Neural cell (in vitro differentiated cells): ENCODE measurements around the gene IGIP. TPM values are rescaled to one million over a fixed set of nuclear protein-coding genes. Genes with fewer than 3 reads are reported as not detected.

ENCODE experiments used
- H2AFZ ChIP-seq: fragments of 200-600, 300-800 bp; sonication (generic), shearing (Covaris generic); 2 replicates; pipeline ENCODE4 v1.6.0; 2014; ENCODE audit warnings: low read depth, mild to moderate bottlenecking, antibody characterized with exemption, low read length, moderate library complexity
- H3F3A ChIP-seq: fragments of 200-600 bp; shearing (Covaris generic); 2 replicates; pipeline ENCODE4 v1.6.1; 2016; ENCODE audit warnings: mild to moderate bottlenecking, moderate library complexity, mixed read lengths, antibody characterized with exemption, low read length; ENCODE audit not compliant: insufficient read depth, poor library complexity, severe bottlenecking
- H3K27ac ChIP-seq: fragments of 200-600, 300-800 bp; sonication (generic), shearing (Covaris generic); 2 replicates; pipeline ENCODE4 v1.5.1; 2014; ENCODE audit warnings: mild to moderate bottlenecking, low read length, moderate library complexity
- H3K27me3 ChIP-seq: fragments of 300-800, 200-600 bp; sonication (generic), shearing (Covaris generic); 2 replicates; pipeline ENCODE4 v1.6.0; 2014; ENCODE audit warnings: mild to moderate bottlenecking, low read depth, low read length, moderate library complexity; ENCODE audit not compliant: insufficient read depth
- H3K36me3 ChIP-seq: fragments of 300-800, 200-600 bp; sonication (generic), shearing (Covaris generic); 2 replicates; pipeline ENCODE4 v1.5.1; 2014; ENCODE audit warnings: mild to moderate bottlenecking, antibody characterized with exemption, low read length, moderate library complexity; ENCODE audit not compliant: insufficient read depth
- H3K4me2 ChIP-seq: fragments of 300-800, 200-600 bp; sonication (generic), shearing (Covaris generic); 2 replicates; pipeline ENCODE4 v1.6.0; 2014; ENCODE audit warnings: mild to moderate bottlenecking, low read length
- H3K4me3 ChIP-seq: fragments of 300-800, 200-600 bp; sonication (generic), shearing (Covaris generic); 2 replicates; pipeline ENCODE4 v1.5.1; 2014; ENCODE audit warnings: mild to moderate bottlenecking, low read length, moderate library complexity
- H3K79me2 ChIP-seq: fragments of 200-600 bp; shearing (Covaris generic); replicated peaks from 2 replicates; pipeline ENCODE4 v1.6.0; 2014; ENCODE audit warnings: mild to moderate bottlenecking, low read length, moderate library complexity; ENCODE audit not compliant: insufficient read depth
- H3K9ac ChIP-seq: fragments of 300-800, 200-600 bp; sonication (generic), shearing (Covaris generic); 2 replicates; pipeline ENCODE4 v1.6.1; 2016; ENCODE audit warnings: mild to moderate bottlenecking, low read length, mixed read lengths
- H3K9me2 ChIP-seq: fragments of 200-600 bp; shearing (Covaris generic); 2 replicates; pipeline ENCODE4 v1.6.1; 2016; ENCODE audit warnings: mild to moderate bottlenecking, low read length, mixed read lengths; ENCODE audit not compliant: insufficient read depth
- H3K9me3 ChIP-seq: fragments of 200-600, 300-800 bp; sonication (generic), shearing (Covaris generic); 2 replicates; pipeline ENCODE4 v1.6.1; 2016; ENCODE audit warnings: mild to moderate bottlenecking, mixed run types, low read length, moderate library complexity, mixed read lengths
- H4K20me1 ChIP-seq: fragments of 200-600 bp; shearing (Covaris generic); 2 replicates; pipeline ENCODE4 v1.6.1; 2016; ENCODE audit warnings: mild to moderate bottlenecking, mixed run types; ENCODE audit not compliant: insufficient read depth
- EP300 ChIP-seq: fragments of 450-650 bp; conservative IDR thresholded peaks from 2 replicates; pipeline ENCODE4 v1.6.1; 2014; ENCODE audit warnings: antibody characterized with exemption, mild to moderate bottlenecking, moderate library complexity; ENCODE audit not compliant: poor library complexity, severe bottlenecking
- EZH2 ChIP-seq: fragments of 200-600, 300-800 bp; shearing (Covaris generic), sonication (generic); IDR thresholded peaks from 2 replicates; pipeline ENCODE4 v1.6.1; 2014; ENCODE audit warnings: antibody characterized with exemption, low read length, borderline replicate concordance, mild to moderate bottlenecking; ENCODE audit not compliant: insufficient read depth, poor library complexity, severe bottlenecking
- MXI1 ChIP-seq: fragments of 450-650 bp; conservative IDR thresholded peaks from 2 replicates; pipeline ENCODE4 v1.6.1; 2014; ENCODE audit warnings: antibody characterized with exemption, mild to moderate bottlenecking; ENCODE audit not compliant: poor library complexity, severe bottlenecking
- POLR2AphosphoS5 ChIP-seq: IDR thresholded peaks from 2 replicates; pipeline ENCODE4 v1.6.1; 2012
- RAD21 ChIP-seq: fragments of 450-650 bp; conservative IDR thresholded peaks from 2 replicates; pipeline ENCODE4 v1.6.1; 2014; ENCODE audit warnings: antibody characterized with exemption, mild to moderate bottlenecking, moderate library complexity
- SMC3 ChIP-seq: fragments of 450-650 bp; conservative IDR thresholded peaks from 2 replicates; pipeline ENCODE4 v1.6.1; 2014; ENCODE audit warnings: antibody characterized with exemption, mild to moderate bottlenecking, moderate library complexity; ENCODE audit not compliant: poor library complexity
- TAF1 ChIP-seq: IDR thresholded peaks from 2 replicates; pipeline ENCODE4 v1.6.1; 2012; ENCODE audit warnings: low read depth
- polyA plus RNA-seq: library from polyadenylated mRNA; depleted of rRNA; stranded (reverse); fragments of >200 nt; gene quantifications from 2 replicates; pipeline ENCODE4 v1.2.3, GENCODE V29; 2014
- TF ChIP-seq, protein P1 (sequence below): IDR thresholded peaks from 2 replicates; pipeline ENCODE4 v1.6.1; 2012; ENCODE audit warnings: borderline replicate concordance
- TF ChIP-seq, protein P2 (sequence below): fragments of 450-650 bp; IDR thresholded peaks from 2 replicates; pipeline ENCODE4 v1.5.1; 2014; ENCODE audit warnings: antibody characterized with exemption, mild to moderate bottlenecking, moderate library complexity; ENCODE audit not compliant: poor library complexity, severe bottlenecking

Gene IGIP
- polyA plus RNA-seq, 1 donor from 2014 or later, result 4.4 TPM

DNA sequence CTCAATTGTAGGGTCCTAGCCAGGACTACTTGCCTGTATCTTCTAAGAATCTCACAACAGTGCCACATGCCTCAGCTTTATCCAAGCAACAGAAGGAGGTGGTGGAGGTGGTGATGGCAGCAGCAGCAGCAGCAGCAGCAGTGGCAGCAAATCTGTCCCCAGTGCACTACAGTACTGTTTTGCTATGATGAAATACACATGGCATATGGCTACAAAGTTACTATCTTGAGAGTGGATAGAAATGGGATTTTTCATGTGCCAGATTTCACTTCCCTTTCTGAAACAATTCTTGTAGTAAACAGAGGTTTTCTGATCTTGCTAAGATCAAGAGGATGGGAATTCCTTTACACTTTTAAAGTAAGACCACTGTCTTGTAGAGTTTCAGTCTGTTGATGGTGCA lies 41.2 kb downstream of the IGIP start:
- Histone ChIP-seq H3K27ac (no peak overlapping the region), H3K9me2 (no peaks in the 10 kb centered on the region), H3K79me2 (no peaks in the 10 kb centered on the region), H2AFZ (no peak overlapping the region), H3K4me2 (no peak overlapping the region), H3K4me3 (no peak overlapping the region), H3K9me3 (no peaks in the 10 kb centered on the region), H3K27me3 (no peaks in the 10 kb centered on the region), H3F3A (no peaks in the 10 kb centered on the region), H3K9ac (no peak overlapping the region), H4K20me1 (no peaks in the 10 kb centered on the region), H3K36me3 (no peaks in the 10 kb centered on the region)
- TF ChIP-seq, protein P1, sequence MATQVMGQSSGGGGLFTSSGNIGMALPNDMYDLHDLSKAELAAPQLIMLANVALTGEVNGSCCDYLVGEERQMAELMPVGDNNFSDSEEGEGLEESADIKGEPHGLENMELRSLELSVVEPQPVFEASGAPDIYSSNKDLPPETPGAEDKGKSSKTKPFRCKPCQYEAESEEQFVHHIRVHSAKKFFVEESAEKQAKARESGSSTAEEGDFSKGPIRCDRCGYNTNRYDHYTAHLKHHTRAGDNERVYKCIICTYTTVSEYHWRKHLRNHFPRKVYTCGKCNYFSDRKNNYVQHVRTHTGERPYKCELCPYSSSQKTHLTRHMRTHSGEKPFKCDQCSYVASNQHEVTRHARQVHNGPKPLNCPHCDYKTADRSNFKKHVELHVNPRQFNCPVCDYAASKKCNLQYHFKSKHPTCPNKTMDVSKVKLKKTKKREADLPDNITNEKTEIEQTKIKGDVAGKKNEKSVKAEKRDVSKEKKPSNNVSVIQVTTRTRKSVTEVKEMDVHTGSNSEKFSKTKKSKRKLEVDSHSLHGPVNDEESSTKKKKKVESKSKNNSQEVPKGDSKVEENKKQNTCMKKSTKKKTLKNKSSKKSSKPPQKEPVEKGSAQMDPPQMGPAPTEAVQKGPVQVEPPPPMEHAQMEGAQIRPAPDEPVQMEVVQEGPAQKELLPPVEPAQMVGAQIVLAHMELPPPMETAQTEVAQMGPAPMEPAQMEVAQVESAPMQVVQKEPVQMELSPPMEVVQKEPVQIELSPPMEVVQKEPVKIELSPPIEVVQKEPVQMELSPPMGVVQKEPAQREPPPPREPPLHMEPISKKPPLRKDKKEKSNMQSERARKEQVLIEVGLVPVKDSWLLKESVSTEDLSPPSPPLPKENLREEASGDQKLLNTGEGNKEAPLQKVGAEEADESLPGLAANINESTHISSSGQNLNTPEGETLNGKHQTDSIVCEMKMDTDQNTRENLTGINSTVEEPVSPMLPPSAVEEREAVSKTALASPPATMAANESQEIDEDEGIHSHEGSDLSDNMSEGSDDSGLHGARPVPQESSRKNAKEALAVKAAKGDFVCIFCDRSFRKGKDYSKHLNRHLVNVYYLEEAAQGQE, result no peak
- TF ChIP-seq MXI1, result no peak
- no peak for TF ChIP-seq EP300
- no peak for TF ChIP-seq TAF1
- TF ChIP-seq, protein P2, sequence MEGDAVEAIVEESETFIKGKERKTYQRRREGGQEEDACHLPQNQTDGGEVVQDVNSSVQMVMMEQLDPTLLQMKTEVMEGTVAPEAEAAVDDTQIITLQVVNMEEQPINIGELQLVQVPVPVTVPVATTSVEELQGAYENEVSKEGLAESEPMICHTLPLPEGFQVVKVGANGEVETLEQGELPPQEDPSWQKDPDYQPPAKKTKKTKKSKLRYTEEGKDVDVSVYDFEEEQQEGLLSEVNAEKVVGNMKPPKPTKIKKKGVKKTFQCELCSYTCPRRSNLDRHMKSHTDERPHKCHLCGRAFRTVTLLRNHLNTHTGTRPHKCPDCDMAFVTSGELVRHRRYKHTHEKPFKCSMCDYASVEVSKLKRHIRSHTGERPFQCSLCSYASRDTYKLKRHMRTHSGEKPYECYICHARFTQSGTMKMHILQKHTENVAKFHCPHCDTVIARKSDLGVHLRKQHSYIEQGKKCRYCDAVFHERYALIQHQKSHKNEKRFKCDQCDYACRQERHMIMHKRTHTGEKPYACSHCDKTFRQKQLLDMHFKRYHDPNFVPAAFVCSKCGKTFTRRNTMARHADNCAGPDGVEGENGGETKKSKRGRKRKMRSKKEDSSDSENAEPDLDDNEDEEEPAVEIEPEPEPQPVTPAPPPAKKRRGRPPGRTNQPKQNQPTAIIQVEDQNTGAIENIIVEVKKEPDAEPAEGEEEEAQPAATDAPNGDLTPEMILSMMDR, result no peak
- TF ChIP-seq POLR2AphosphoS5, result no peak
- no peak for TF ChIP-seq SMC3
- TF ChIP-seq RAD21, result no peak

DNA sequence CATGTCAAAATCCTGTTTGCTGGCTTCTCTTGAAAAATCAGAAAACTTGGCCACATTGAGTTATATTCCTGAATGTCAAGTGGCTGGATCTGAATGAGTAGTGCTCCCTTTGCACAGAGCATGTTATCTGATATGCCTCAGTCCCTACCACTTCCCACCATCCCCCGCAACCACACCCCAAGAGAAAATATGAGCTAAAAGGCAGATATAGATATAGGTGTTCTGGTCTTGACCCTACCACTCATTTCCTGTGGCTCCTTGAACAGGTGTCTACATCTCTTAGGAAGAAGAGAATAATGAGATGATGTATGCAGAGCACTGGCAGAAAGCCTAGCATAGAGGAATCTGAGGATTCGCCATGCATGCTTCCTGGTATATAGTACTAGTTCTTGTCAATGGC lies 42.6 kb downstream of the IGIP start:
- Histone ChIP-seq H3K4me3 (no peak overlapping the region), H3K27me3 (no peaks in the 10 kb centered on the region), H3K36me3 (no peaks in the 10 kb centered on the region), H4K20me1 (no peaks in the 10 kb centered on the region), H3K9me2 (no peaks in the 10 kb centered on the region), H3K9ac (no peak overlapping the region), H3K79me2 (no peaks in the 10 kb centered on the region), H3K4me2 (no peak overlapping the region), H3K9me3 (no peaks in the 10 kb centered on the region), H2AFZ (no peak overlapping the region), H3F3A (no peaks in the 10 kb centered on the region), H3K27ac (no peak overlapping the region)
- TF ChIP-seq POLR2AphosphoS5 (no peak), RAD21 (no peak), SMC3 (no peak), EP300 (no peak), MXI1 (no peak), TAF1 (no peak), EZH2 (no peak)
- TF ChIP-seq, protein P1, result no peak
- TF ChIP-seq, protein P2, result no peak
